Transverse colon (tissue), 4 donors: ENCODE data around the gene C11orf87. TPM values are rescaled to one million over a fixed set of nuclear protein-coding genes. Genes with fewer than 3 reads are reported as not detected.

Experiments
- DNase-seq: peaks from one replicate; pipeline ENCODE4 v3.0.0-alpha.2; 2019
- H3K27ac ChIP-seq, 4 donors: fragments of 200-600 bp; sonication (generic); 2 replicates each; pipeline ENCODE4 v1.5.1; 2016 to 2018; ENCODE audit warnings: inconsistent platforms in 4 of 4
- H3K27me3 ChIP-seq: fragments of 200-600 bp; sonication (generic); 2 replicates; pipeline ENCODE4 v1.5.1; 2017; ENCODE audit warnings: inconsistent platforms
- H3K36me3 ChIP-seq, 4 donors: fragments of 200-600 bp; sonication (generic); 2 replicates each; pipeline ENCODE4 v1.5.1; 2017 to 2019; ENCODE audit warnings: inconsistent platforms in 4 of 4
- H3K4me1 ChIP-seq, 4 donors: fragments of 200-600 bp; sonication (generic); 2 replicates each; pipeline ENCODE4 v1.5.1; 2017 to 2020; ENCODE audit warnings: inconsistent platforms in 4 of 4
- H3K4me3 ChIP-seq, 4 donors: fragments of 200-600 bp; sonication (generic); 1 replicate in 1 of 4; 2 replicates in 3 of 4; pipeline versions ENCODE4 v1.5.1 to v1.6.1; 2017 to 2019; ENCODE audit warnings: inconsistent platforms in 4 of 4
- H3K9me3 ChIP-seq, 2 donors: fragments of 200-600 bp; sonication (generic); 2 replicates each; pipeline ENCODE4 v1.5.1; 2017 to 2019; ENCODE audit warnings: inconsistent platforms in 2 of 2
- EP300 ChIP-seq: sonication (generic); formaldehyde crosslinking; IDR thresholded peaks from one replicate; pipeline ENCODE4 v1.6.1; 2017; ENCODE audit warnings: antibody characterized with exemption, low read depth
- POLR2A ChIP-seq: fragments of 450-650 bp; IDR thresholded peaks from one replicate; pipeline ENCODE4 v1.6.1; 2016; ENCODE audit warnings: antibody characterized with exemption, mild to moderate bottlenecking, moderate library complexity
- POLR2AphosphoS5 ChIP-seq, 3 donors: sonication (generic); formaldehyde crosslinking; IDR thresholded peaks; one replicate each; pipeline ENCODE4 v1.6.1; 2016; ENCODE audit warnings: antibody characterized with exemption in 3 of 3
- WGBS, 2 donors: methylation state at CpG; one replicate each; pipeline ENCODE4 v1.1.5; 2018; ENCODE audit warnings: low coverage in 1 of 2; 5-methylcytosine and 5-hydroxymethylcytosine counted together
- in situ Hi-C, 4 donors: fragments of 200-750 bp; cut with MboI; loops; one replicate each; pipeline versions ENCODE4 v1.15.0 to v1.15.1; 2017; ENCODE audit warnings: low sequenced_read_pairs in 3 of 4, low pct_ligation_motif_present in 1 of 4, low pct_unique_long_range_greater_than_20kb in 1 of 4
- intact Hi-C: fragments of 100-400 bp; cut with DNase I; formaldehyde crosslinking; loops from one replicate; pipeline ENCODE4 v1.15.1; 2023; ENCODE audit warnings: low total_unique reads
- total RNA-seq, 4 donors: library from RNA; depleted of rRNA; stranded (reverse); fragments of >200 nt; gene quantifications; one replicate each; pipeline ENCODE4 v1.1.0, GENCODE V29; 2016
- TF ChIP-seq, protein P1 (sequence below), 5 experiments: fragments of 200-600 bp in 3 of 5; fragments of 450-650 bp in 2 of 5; sonication (generic) in 3 of 5; IDR thresholded peaks; 1 replicate in 2 of 5; 2 replicates in 3 of 5; pipeline ENCODE4 v1.5.1; 2016 to 2017; ENCODE audit warnings: antibody characterized with exemption in 5 of 5, inconsistent platforms in 3 of 5, mild to moderate bottlenecking in 2 of 5, moderate library complexity in 1 of 5

The C11orf87 gene
- total RNA-seq, 4 donors from 2014 or later: not detected

DNA sequence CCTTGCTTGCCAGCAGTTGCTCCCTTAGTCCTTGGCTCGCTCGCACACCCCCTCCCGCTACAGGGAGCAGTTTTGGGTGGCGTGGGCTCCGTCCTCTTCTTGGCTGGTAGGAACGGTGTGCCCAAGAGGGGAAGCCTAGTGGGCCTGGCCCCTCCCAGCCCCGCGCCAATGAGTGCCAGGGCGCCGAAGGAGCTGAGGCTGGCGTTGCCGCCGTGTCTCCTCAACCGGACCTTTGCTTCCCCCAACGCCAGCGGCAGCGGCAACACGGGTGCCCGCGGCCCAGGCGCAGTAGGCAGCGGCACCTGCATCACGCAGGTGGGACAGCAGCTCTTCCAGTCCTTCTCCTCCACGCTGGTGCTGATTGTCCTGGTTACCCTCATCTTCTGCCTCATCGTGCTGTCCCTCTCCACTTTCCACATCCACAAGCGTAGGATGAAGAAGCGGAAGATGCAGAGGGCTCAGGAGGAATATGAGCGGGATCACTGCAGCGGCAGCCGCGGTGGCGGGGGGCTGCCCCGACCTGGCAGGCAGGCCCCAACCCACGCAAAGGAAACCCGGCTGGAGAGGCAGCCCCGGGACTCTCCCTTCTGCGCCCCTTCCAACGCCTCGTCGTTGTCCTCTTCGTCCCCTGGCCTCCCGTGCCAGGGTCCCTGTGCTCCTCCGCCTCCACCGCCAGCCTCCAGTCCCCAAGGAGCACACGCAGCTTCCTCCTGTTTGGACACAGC lies 1.6 kb downstream of the C11orf87 start:
- TF ChIP-seq POLR2A: no peak
- TF ChIP-seq, protein P1, sequence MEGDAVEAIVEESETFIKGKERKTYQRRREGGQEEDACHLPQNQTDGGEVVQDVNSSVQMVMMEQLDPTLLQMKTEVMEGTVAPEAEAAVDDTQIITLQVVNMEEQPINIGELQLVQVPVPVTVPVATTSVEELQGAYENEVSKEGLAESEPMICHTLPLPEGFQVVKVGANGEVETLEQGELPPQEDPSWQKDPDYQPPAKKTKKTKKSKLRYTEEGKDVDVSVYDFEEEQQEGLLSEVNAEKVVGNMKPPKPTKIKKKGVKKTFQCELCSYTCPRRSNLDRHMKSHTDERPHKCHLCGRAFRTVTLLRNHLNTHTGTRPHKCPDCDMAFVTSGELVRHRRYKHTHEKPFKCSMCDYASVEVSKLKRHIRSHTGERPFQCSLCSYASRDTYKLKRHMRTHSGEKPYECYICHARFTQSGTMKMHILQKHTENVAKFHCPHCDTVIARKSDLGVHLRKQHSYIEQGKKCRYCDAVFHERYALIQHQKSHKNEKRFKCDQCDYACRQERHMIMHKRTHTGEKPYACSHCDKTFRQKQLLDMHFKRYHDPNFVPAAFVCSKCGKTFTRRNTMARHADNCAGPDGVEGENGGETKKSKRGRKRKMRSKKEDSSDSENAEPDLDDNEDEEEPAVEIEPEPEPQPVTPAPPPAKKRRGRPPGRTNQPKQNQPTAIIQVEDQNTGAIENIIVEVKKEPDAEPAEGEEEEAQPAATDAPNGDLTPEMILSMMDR (IDR thresholded peaks at IDR 0.05): no peak
- TF ChIP-seq POLR2AphosphoS5 (IDR thresholded peaks at IDR 0.05): no peak
- no peak for TF ChIP-seq EP300
- H3K27me3 ChIP-seq: peaks cover 49% of the 10 kb centered on the region
- H3K36me3 ChIP-seq: no peaks in the 10 kb centered on the region
- no peak overlapping the region for H3K27ac ChIP-seq
- no peak overlapping the region for H3K4me3 ChIP-seq
- no peaks in the 10 kb centered on the region for H3K9me3 ChIP-seq
- in situ Hi-C loops: no loop called here
- DNase-seq: no peak
- H3K4me1 ChIP-seq: peaks cover 0 to 6% (median 0%) of the 10 kb centered on the region in 4 donors
- 25 to 46% methylated on average over 5 to 34 of the region's 45 CpGs for WGBS, 2 donors
- intact Hi-C loops: no loop called here

DNA sequence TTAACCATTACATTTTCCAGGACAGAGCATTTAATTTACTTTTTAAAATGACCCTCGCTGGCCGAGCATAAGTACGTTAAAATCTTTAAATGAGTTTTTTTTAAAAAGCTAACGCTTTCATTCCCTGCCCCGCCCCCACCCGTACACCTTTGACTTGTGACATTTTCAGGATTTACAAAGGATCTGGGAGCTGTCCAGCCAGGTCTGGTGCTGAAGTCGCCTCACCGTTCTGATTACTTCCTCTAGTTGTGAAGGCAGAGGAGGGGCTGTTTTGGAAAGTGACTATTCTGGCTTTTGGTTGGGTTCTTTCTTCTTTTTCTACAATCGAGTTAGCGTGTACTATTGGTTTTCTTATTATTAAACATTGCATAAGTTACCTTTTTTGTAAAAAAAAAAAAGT lies 2.9 kb downstream of the C11orf87 start:
- intact Hi-C loops: no loop called here
- Histone ChIP-seq H3K27me3 (peaks cover 49% of the 10 kb centered on the region), H3K9me3 (no peaks in the 10 kb centered on the region), H3K4me1 (peaks cover 0 to 6% (median 0%) of the 10 kb centered on the region in 4 donors), H3K4me3 (no peak overlapping the region), H3K27ac (no peak overlapping the region), H3K36me3 (no peaks in the 10 kb centered on the region)
- WGBS, 2 donors: 13 to 16% methylated on average over 7 to 10 of the region's 10 CpGs
- in situ Hi-C loops: no loop called here
- TF ChIP-seq POLR2A (no peak), POLR2AphosphoS5 (IDR thresholded peaks at IDR 0.05) (no peak), EP300 (no peak)
- TF ChIP-seq, protein P1 (IDR thresholded peaks at IDR 0.05): no peak
- no peak for DNase-seq

- TF ChIP-seq POLR2A (no peak), EP300 (no peak), POLR2AphosphoS5 (IDR thresholded peaks at IDR 0.05) (no peak)
- TF ChIP-seq, protein P1 (IDR thresholded peaks at IDR 0.05): no peak
- H3K27me3 ChIP-seq: peaks cover 47% of the 10 kb centered on the region
- WGBS, 2 donors: 44 to 45% methylated on average over 2 of the region's 2 CpGs
- no peak for DNase-seq
- intact Hi-C loops (no loop called here), in situ Hi-C loops (no loop called here)
- H3K36me3 ChIP-seq: no peaks in the 10 kb centered on the region
- H3K4me1 ChIP-seq: peaks cover 0 to 6% (median 0%) of the 10 kb centered on the region in 4 donors
- no peak overlapping the region for H3K27ac ChIP-seq
- no peak overlapping the region for H3K4me3 ChIP-seq
- no peaks in the 10 kb centered on the region for H3K9me3 ChIP-seq
Observed at GRCh38 chr11:109425554-109425953, 3.6 kb downstream of the C11orf87 start.

GRCh38 chr11:109426442-109427240 lies 4.7 kb downstream of the C11orf87 start:
- peaks cover 36% of the 10 kb centered on the region for H3K27me3 ChIP-seq
- no peak overlapping the region for H3K27ac ChIP-seq
- in situ Hi-C loops: no loop called here
- H3K9me3 ChIP-seq: no peaks in the 10 kb centered on the region
- 61 to 66% methylated on average over 4 of the region's 4 CpGs for WGBS, 2 donors
- H3K4me1 ChIP-seq: peaks cover 0 to 6% (median 0%) of the 10 kb centered on the region in 4 donors
- no peaks in the 10 kb centered on the region for H3K36me3 ChIP-seq
- no peak for DNase-seq
- intact Hi-C loops: no loop called here
- no peak overlapping the region for H3K4me3 ChIP-seq
- TF ChIP-seq EP300 (no peak), POLR2A (no peak), POLR2AphosphoS5 (IDR thresholded peaks at IDR 0.05) (no peak)
- TF ChIP-seq, protein P1 (IDR thresholded peaks at IDR 0.05): no peak
